GM18909 (cell line): ENCODE measurements around the gene UQCR11.

ENCODE experiments used
- ATAC-seq: cut with Tn5 transposase; IDR thresholded peaks from one replicate; pipeline ENCODE4 v1.9.1; 2021; ENCODE audit warnings: mild to moderate bottlenecking; ENCODE audit not compliant: unreplicated experiment, poor library complexity

Gene UQCR11

DNA sequence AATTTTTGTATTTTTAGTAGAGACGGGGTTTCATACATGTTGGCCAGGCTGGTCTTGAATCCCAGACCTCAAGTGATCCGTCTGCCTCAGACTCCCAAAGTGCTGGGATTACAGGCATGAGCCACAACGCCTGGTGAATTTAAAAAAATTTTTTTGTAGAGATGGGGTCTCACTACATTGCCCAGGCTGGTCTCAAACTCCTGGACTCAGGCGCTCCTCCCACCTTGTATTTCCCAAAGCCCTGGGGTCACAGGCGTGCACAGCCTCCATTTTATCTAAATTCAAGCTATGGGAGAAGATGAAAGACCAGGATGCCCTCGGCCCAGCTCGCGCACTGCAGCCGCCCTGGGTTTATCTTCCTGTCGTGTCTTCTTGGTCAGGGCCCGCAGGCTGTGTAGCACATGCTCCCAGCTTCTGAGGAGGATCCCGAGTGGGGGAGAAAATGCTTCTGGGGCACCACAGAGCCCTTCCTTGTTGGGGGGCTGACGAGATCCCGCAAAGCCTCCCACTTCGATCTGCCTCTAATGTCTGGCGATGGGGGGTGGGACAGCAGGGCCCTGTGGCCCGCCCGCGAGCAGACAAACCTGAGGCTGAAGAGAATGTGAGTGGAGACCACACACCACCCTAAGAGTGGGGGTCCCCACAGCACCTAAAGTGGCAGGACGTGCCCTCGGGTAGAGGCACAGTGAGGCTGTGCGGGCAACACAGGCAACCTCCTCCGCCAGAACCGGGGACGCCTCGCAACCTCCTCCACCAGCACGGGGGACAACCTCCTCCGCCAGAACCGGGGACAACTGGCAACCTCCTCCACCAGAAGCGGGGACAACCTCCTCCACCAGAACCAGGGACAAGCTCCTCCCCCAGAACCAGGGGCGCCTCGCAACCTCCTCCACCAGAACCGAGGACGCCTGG is 31.3 kb upstream of the UQCR11 start:
- ATAC-seq = no peak

DNA sequence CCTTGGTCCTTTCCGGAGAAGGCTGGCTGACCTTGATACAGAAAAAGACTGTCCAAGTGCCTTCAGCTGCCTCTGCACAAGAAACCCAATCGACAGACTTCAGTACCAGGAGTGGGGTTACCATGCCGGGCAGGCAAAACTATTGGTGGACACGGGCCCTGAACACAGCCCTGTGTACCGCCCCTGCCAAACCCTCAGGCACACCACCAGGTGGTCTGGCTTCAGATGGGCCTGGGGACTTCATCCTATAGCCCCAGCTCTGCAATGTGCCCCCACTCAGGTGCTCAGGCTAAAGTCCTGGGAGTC is 29.6 kb upstream of the UQCR11 start:
- no peak for ATAC-seq

DNA sequence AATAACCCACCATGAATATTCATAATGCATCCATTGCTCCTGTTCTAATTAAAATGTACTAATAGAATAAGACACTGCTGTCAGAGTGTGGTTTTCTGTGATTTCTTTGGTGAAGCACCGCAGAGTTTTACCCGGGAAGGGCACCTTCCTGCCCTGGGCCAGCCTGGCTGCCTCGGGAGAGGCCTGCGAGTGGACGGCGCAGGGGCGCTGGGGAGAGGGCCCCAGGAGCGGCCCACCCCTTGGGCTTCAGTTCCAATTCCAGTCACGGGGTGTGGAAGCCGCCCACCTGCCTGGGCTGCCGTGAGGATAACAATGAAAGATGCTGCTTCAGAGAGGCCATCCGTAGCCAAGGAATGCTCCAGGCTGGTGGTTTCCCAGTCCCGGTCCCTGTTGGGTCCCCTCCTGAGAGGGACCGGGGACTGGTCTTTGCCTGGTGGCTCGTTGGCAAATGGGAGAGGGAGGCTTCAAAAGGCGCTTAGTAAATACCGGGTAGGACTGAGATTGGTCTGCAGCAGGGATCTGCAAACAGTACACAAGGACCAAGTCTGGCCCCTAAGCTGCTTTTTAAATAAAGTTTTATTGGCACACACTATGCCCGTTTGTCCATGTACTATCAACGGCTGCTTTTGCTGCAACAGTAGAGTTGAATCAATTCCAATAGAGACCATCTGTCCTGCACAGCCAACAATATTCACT is 29.1 kb upstream of the UQCR11 start:
- no peak for ATAC-seq

DNA sequence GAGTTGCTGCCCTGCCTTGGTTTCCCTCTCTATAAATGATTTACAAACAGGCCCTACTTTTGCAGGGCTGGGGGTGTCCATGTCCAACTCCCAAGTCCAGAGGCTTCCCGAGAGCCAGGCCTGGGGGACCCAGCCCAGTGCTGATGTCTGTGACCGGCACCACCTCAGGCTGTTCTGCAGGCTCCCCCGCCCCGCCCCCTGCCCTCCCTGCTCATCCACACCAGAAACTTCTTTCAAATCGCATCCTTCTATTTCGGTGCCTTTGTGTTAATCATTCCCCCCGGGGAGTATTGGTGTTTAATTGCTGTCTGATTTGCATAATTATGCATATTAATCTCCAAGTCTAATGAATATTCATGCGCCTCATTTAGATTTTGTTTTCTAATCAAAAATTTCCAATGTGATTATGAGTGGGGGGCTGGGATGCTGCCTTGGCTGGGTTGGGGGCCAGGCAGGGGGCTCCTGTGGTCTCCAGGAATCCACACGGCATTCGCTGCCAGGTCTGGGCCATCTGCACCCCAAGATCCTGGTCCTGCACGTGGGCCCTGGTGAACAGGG is 28.1 kb upstream of the UQCR11 start:
- ATAC-seq = no peak

DNA sequence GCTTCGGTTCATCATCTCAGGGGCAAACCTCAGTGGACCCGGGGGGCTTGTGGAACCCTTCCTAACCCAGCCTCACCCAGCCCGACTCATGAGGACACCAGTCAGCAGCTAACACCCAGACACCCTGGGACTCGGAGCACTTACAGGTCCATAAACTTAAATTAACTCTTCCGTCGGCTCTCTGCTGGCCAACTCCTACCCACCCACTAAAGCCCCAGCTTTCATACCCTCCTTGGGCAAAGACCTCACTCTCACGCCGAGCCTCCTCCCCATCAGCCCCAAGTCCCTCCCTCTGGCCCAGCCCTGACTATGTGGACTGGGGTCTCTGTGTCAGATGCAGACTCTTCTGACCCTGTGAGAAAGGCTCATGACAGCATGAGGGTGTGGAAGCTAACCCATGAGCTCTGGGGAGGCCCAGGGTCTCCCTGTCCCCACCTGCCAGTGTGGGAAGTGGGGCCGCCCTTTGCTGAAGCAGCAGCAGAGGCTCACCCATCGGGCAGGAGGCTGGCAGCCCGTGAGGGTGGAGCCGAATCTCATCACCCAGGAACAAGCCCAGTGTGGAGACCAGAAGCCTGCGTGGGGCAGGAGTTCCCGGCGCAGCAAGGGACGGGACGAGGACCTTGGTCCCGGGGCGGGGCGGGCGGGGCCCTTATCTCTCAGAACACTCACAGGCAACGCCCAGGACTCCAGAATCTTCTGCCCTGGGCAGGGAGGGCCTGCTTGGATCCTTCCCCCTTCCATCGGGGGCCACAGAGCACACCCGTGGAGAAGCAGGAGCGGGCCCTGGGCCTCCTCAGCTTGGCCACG is 27.4 kb upstream of the UQCR11 start:
- ATAC-seq = no peak

DNA sequence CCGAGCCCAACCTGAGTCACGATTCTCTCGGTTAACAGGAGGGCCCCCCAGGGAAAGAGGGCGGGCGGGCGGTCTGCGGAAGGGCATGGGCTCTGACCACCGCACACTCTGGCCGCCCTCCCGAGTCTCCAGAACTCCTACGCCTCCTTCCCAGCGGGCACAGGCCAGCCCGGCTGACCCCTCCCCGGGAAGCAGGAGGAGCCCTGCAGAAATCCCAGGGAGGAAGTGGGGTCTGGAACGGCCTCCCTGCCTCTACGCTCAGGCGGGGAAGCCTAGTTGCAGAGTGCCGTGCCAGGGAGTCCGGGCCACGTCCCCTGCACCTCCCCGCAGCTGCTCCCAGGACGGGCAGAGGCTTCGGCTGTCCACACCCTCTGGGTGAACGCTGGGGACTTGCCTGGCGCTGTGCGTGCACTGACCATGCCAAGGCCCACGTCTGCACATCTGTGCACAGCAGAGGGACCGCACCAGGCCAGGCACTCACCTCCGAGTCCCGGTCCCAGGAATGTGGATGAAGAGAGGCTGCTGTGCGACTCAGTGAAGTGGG is 26.4 kb upstream of the UQCR11 start:
- ATAC-seq = no peak

DNA sequence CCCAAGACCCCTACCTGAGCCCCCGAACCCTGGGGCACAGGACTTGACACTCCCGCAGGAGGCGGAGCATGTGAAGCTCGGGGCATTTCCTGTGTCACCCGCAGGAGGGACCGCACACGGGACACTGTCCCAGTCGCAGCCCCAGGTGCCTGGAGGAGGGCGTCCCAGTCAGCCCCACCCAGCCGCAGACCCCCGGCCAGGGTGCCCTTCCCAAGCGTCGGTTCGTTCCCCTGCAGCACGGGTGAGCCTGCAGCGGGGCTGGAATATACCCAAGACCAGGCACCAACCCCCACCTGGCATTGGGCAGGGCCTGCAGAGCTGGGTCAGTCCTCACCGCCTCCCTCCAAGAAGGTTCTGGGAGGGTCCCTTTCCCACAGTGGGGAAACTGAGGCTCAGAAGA is 25.5 kb upstream of the UQCR11 start:
- ATAC-seq = no peak

DNA sequence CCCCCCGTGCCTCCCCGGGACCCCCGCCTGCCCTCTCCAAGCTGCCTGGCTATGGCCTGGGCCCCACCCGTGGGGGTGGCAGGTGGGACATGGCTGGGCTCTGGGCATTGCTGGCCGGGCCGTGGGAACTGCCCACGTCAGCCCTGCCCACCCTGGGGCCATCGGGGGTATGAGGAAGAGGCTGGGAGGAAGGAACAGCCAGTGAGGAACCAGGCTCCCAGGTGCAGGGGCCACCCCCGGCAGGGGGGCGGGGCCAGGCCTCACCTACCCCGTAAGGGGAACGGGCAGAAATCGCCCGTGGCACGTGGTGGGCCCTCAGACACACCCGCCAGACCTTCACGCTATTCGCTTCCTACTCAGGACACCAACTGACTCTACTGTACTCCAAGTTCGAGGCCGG is 24.8 kb upstream of the UQCR11 start:
- ATAC-seq = no peak

DNA sequence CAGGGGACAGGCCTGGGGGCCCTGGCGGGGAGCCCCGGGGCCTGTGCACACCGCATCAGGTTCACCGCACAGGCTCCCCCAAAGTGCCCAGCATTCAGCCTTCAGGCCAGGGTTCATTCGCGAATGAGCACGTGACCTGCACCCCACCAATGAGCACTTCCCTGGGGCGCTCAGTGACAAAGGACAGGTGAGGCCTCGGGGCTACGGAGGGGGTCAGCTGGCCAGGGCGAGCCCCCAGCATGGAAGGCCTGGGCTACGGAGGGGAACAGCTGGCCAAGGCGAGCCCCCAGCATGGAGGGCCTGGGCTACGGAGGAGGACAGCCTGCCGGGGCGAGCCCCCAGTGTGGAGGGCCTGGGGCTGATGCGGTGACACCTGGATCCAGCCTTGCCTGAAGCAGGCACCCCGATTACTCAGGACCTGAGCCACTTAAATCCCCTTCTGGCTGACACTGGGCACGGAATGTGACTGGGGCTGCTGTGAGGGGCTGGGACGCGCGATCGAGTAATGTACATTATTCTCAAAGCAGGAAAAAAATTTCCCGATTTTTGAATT is 24.1 kb upstream of the UQCR11 start:
- no peak for ATAC-seq

DNA sequence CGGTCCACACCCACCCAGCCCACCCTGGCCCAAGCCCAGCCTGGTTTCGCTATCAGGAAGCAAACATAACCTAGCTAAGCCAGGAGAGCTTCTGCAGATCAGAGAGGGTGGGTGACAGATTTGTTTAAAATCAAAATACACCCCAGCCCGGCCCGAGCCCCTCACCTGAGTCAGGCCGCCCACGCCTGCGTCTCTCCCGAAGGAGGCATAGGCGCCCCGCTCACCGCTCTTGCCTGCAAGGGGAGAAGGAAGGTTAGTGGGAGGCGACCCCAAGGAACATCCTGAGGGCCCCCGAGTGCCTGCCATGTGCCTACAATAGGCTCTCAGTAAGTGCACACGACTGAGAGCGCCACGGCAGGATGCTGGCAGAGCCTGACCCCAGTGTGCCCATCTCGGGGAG is 21.9 kb upstream of the UQCR11 start:
- ATAC-seq = no peak

DNA sequence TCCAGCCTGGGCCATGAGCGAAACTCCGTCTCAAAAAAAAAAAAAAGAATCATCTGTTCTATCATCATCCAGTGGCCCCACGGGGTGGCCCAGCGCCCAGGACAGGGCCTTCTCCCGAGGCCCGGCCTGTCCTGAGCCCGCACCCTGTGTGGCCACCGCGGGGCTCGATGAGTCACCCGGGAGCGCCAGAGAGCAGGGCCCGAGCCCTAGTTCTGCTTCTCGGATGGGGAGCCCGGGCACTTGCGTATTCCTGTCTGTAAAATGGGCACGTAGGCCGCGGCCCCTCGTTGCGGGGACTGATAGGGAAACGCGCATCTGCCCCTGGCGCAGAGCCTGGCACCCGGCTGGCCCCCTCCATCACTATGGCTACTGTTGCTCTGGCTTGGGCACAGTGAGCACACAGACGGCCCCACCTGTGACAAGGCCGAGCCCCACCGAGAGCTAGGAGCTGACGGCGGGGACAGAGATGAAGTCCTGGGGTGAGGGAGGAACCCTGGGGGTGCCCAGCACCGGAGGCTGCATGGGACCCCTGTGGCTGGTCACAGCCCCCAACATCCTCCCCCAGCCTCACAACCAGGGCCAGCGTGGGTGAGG is 21.3 kb upstream of the UQCR11 start:
- no peak for ATAC-seq

DNA sequence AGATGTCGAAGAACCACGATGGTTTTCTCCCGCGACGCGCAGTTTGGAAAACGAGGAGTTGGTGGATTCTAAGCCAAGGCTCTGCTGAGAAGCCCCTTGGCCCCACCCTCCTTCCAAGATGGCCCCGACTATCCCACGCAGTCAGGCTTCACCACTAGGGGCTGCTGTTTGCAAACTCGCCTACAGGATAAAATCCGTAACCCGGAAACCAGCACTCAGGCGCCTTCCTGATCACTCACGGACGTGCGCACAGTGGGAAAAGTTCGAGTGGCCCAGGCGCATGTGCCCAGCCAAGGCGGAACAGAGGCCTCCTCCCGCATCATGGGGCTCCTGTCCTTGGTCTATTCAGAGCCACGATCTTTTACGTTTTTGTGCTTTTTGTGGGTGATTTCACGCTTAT is 19.2 kb upstream of the UQCR11 start:
- ATAC-seq = no peak

DNA sequence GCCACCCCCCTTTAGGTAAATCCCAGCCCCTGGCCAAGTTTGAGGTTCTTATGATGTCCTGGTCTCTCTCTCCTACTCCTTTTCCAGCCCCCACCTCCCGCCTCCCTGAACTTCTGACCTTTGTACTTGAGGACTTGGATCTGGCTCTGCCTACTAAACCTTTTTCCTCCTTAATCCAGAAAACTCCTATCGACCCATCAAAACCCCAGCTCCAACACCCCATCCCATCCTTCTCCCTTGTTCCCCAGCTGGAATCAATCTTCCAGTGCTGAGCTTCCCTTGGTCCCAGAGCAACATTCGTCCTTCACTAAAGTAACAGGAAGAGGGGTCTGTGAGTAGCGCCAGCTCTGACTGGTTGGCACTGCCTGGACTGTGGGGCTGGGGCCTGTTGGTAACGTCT is 17.3 kb upstream of the UQCR11 start:
- ATAC-seq = no peak

DNA sequence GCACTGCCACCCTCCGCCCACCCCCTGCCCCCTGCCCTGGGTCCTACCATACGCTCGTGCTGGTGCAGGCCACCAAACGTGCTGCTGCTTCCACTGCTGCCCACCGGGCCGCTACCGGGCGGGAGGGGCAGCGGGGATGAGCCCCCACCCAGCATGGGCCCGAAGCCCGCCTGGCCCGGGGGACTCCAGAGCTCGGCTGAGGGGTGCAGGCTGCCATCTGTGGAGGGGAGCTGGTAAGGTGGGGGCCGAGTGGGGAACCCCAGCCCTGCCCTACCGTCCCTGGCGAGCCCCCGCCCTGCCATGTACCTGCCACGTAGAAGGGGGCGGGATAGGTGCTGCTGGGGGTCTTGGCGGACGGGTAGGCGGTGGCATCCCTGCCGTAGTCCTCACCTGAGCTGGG is 16.7 kb upstream of the UQCR11 start:
- no peak for ATAC-seq

DNA sequence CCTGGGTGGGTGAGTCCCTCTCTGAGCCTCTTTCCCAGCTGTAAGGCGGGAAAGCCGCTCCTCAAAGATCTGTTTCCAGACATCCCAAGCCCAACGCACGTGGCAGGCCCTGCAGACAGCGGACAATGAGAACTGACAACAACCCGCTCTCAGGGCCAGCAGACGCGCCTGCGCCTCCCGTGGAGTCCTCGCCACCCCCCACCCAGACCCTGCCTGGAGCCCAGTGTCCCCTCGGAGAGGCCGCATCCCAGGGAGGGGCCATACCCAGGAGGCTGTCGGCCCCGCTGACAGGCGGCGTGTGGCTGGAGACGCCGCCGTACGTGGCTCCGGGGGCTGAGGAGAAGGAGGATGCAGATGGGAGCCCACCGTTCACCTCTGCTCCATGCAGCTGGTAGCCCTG is 16.3 kb upstream of the UQCR11 start:
- ATAC-seq = no peak

DNA sequence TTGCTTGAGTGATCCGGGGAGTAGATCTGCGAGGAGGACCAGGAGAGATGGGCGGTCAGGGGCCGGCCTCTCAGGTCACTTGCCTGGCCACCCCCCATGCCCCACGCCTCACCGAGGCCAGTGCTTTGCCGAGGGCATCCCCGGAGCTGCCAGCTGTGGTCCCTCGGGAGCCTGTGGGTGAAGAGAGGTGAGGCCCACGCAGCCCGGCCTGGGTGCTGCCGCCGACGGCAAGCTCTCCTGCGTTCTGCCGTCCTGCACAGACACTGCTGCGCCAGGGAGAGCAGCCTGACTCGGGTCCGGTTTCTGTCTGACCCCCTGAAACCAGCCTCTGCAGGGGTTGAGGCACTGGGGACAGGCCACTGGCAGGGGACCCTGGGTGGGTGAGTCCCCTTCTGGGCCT is 15.8 kb upstream of the UQCR11 start:
- ATAC-seq = no peak

DNA sequence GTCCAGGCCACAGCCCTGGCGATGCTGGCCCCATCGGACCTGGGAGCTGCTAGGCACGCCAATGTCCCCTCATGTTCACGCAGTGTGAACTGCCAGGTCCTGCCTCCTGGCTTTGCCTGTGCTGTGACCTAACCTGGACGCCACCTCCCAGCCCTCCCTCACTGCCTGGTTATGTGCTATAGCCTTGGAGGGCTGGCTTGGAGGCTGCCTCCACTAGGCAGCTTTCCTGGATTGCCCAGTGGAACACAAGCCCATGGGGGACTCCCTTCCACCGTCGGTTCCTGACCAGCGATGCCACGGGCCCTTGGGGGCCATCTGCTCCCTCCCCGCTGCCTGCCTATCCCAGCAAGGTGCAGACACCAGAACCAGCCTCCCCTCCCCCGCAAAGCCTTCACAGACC is 15.2 kb upstream of the UQCR11 start:
- no peak for ATAC-seq

DNA sequence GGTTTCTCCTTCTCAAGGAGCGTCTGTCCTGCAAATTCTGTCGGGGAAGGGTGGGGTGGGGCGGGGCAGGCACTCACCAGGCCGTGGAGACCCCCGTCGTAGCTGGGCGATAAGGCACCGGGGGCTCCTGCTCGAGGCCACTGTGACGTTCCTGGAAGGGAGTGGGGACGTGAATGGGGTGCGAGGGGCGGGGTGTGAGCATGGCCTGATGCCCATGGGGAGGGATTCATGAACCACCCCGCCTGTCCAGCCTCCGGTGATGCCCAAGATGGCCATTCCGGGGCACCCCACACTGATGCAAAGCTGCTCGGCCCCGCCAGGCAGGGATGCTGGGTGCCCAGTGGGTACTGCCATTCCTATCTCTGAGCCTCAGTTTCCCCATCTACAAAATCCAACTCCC is 14.4 kb upstream of the UQCR11 start:
- no peak for ATAC-seq

DNA sequence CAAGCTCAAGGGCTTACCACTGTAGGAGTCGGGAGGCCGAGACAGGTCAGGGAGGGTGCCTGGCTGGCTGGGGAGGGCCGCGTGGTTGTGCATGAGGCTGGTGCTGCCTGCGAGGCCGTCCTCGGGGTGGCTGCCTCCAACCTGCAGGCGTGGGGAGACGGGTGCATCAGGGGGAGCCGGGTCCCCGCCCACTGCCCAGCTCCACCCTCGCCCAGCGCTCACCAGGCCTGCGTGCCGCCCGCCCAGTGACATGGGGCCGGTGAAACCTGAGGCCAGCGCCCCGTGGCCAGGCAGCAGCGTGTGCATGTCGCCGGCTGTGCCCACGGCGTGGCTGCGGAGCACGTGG is 13.8 kb upstream of the UQCR11 start:
- no peak for ATAC-seq
